Body of pancreas (tissue), 4 donors: ENCODE measurements around the gene RNF152. TPM values are rescaled to one million over a fixed set of nuclear protein-coding genes. Genes with fewer than 3 reads are reported as not detected.

ENCODE experiments used
- ATAC-seq: fragments of 150-250 bp; one replicate; pipeline ENCODE4 v1.9.1; 2016
- DNase-seq, 4 donors: peaks; one replicate each; pipeline ENCODE4 v3.0.0-alpha.2; 2019
- H3K27ac ChIP-seq, 4 donors: fragments of 200-600 bp; sonication (generic); 1 replicate in 3 of 4; 2 replicates in 1 of 4; pipeline versions ENCODE4 v1.5.1 to v1.6.1; 2016 to 2019; ENCODE audit warnings: mild to moderate bottlenecking in 1 of 4, mixed read lengths in 1 of 4, moderate library complexity in 1 of 4
- H3K27me3 ChIP-seq, 2 donors: fragments of 200-600 bp; sonication (generic); one replicate each; pipeline ENCODE4 v1.6.0; 2016; ENCODE audit warnings: mild to moderate bottlenecking in 1 of 2
- H3K36me3 ChIP-seq, 2 donors: fragments of 200-600 bp; sonication (generic); replicated peaks in 1 of 2; 2 replicates each; pipeline ENCODE4 v1.5.1; 2016; ENCODE audit warnings: low read depth in 2 of 2; ENCODE audit not compliant: insufficient read depth in 1 of 2
- H3K4me1 ChIP-seq: fragments of 200-600 bp; sonication (generic); one replicate; pipeline ENCODE4 v1.6.0; 2016
- H3K4me3 ChIP-seq, 2 donors: fragments of 200-600 bp; sonication (generic); 1 replicate in 1 of 2; 2 replicates in 1 of 2; pipeline ENCODE4 v1.5.1; 2016 to 2019
- H3K9me3 ChIP-seq, 3 donors: fragments of 200-600 bp; sonication (generic); 1 replicate in 2 of 3; 2 replicates in 1 of 3; pipeline ENCODE4 v1.5.1; 2016
- CTCF ChIP-seq, 7 experiments: fragments of 450-650 bp in 4 of 7; fragments of 200-600 bp in 3 of 7; sonication (generic) in 3 of 7; IDR thresholded peaks; one replicate each; pipeline ENCODE4 v1.5.1; 2016 to 2019; ENCODE audit warnings: antibody characterized with exemption in 7 of 7
- POLR2A ChIP-seq, 3 donors: fragments of 450-650 bp; IDR thresholded peaks; one replicate each; pipeline ENCODE4 v1.6.1; 2016; ENCODE audit warnings: antibody characterized with exemption in 3 of 3, mild to moderate bottlenecking in 2 of 3
- WGBS, 2 donors: methylation state at CpG; one replicate each; pipeline ENCODE4 v1.1.5; 2017; 5-methylcytosine and 5-hydroxymethylcytosine counted together
- intact Hi-C: fragments of 100-400 bp; cut with DNase I; formaldehyde crosslinking; loops from one replicate; pipeline ENCODE4 v1.15.1; 2023
- total RNA-seq, 2 donors: library from RNA; depleted of rRNA; stranded (reverse); fragments of >200 nt; gene quantifications; one replicate each; pipeline ENCODE4 v1.1.0, GENCODE V29; 2016

The RNF152 gene
- total RNA-seq, 2 donors from 2014 or later: 7.8 to 11.5 TPM

GRCh38 chr18:61859113-61859512 is 33.7 kb downstream of the RNF152 start:
- intact Hi-C loops: no loop called here
- no peaks in the 10 kb centered on the region for H3K27me3 ChIP-seq
- DNase-seq (no peak), ATAC-seq (no peak)
- WGBS, 2 donors: 90 to 91% methylated on average over 9 of the region's 9 CpGs
- no peaks in the 10 kb centered on the region for H3K36me3 ChIP-seq
- no peaks in the 10 kb centered on the region for H3K9me3 ChIP-seq
- TF ChIP-seq CTCF (IDR thresholded peaks at IDR 0.05) (no peak), POLR2A (IDR thresholded peaks at IDR 0.05) (no peak)
- H3K27ac ChIP-seq: no peak overlapping the region
- H3K4me1 ChIP-seq: peaks cover 8% of the 10 kb centered on the region
- H3K4me3 ChIP-seq: no peak overlapping the region

GRCh38 chr18:61856678-61857077 is 36.1 kb downstream of the RNF152 start:
- WGBS, 2 donors: 70 to 80% methylated on average over 4 of the region's 4 CpGs
- DNase-seq (no peak), ATAC-seq (no peak)
- peaks cover 12% of the 10 kb centered on the region for H3K4me1 ChIP-seq
- intact Hi-C loops: no loop called here
- no peaks in the 10 kb centered on the region for H3K9me3 ChIP-seq
- no peaks in the 10 kb centered on the region for H3K27me3 ChIP-seq
- no peaks in the 10 kb centered on the region for H3K36me3 ChIP-seq
- H3K27ac ChIP-seq: no peak overlapping the region
- TF ChIP-seq POLR2A (IDR thresholded peaks at IDR 0.05): no peak
- H3K4me3 ChIP-seq: no peak overlapping the region

GRCh38 chr18:61855449-61856378 is 37.1 kb downstream of the RNF152 start:
- Histone ChIP-seq H3K9me3 (no peaks in the 10 kb centered on the region), H3K27ac (no peak overlapping the region), H3K4me1 (peaks cover 16% of the 10 kb centered on the region), H3K36me3 (no peaks in the 10 kb centered on the region), H3K27me3 (no peaks in the 10 kb centered on the region), H3K4me3 (no peak overlapping the region)
- no peak for DNase-seq
- intact Hi-C loops: no loop called here
- ATAC-seq: no peak
- TF ChIP-seq POLR2A (IDR thresholded peaks at IDR 0.05): no peak
- 89 to 90% methylated on average over 10 to 19 of the region's 19 CpGs for WGBS, 2 donors

GRCh38 chr18:61854578-61855448 is 38.0 kb downstream of the RNF152 start:
- intact Hi-C loops: no loop called here
- Histone ChIP-seq H3K4me3 (no peak overlapping the region), H3K27me3 (no peaks in the 10 kb centered on the region), H3K4me1 (peaks cover 16% of the 10 kb centered on the region), H3K9me3 (no peaks in the 10 kb centered on the region), H3K27ac (peak overlapping the region in 3 of 4 donors; percentile 12 to 31 (median 24)), H3K36me3 (no peaks in the 10 kb centered on the region)
- TF ChIP-seq POLR2A (IDR thresholded peaks at IDR 0.05): no peak
- TF ChIP-seq CTCF (IDR thresholded peaks at IDR 0.05): no peak
- peak in 1 of 4 donors; percentile 25 for DNase-seq
- ATAC-seq: peak; percentile 29
- WGBS, 2 donors: 51 to 53% methylated on average over 9 of the region's 9 CpGs

GRCh38 chr18:61853855-61854254 is 39.0 kb downstream of the RNF152 start:
- DNase-seq (no peak), ATAC-seq (no peak)
- no peaks in the 10 kb centered on the region for H3K27me3 ChIP-seq
- no peaks in the 10 kb centered on the region for H3K36me3 ChIP-seq
- peaks cover 16% of the 10 kb centered on the region for H3K4me1 ChIP-seq
- no peak for TF ChIP-seq CTCF (IDR thresholded peaks at IDR 0.05)
- no peak for TF ChIP-seq POLR2A (IDR thresholded peaks at IDR 0.05)
- no peak overlapping the region for H3K27ac ChIP-seq
- intact Hi-C loops: no loop called here
- 44 to 46% methylated on average over 3 of the region's 3 CpGs for WGBS, 2 donors
- no peaks in the 10 kb centered on the region for H3K9me3 ChIP-seq
- no peak overlapping the region for H3K4me3 ChIP-seq
